Measurements from ENCODE around the gene DGKZ. TPM values are rescaled to one million over a fixed set of nuclear protein-coding genes. Genes with fewer than 3 reads are reported as not detected.

The DGKZ gene
- polyA plus RNA-seq, 5 donors: 26.6 to 53.1 (median 32.4) TPM

Other genes starting within 250 kb of the DGKZ start
- 10 to 100 TPM; 51.5 to 68.4 (median 64.1) TPM for gene PHF21A, start 226.0 kb upstream of the DGKZ start, polyA plus RNA-seq (ENCODE audit: insufficient read depth in 1 of 5, insufficient read length in 5 of 5, low replicate concordance in 1 of 5)
- 10 to 100 TPM; 14.1 to 32.1 (median 21.2) TPM for gene CREB3L1, start 69.8 kb upstream of the DGKZ start, polyA plus RNA-seq (ENCODE audit: insufficient read depth in 1 of 5, insufficient read length in 5 of 5, low replicate concordance in 1 of 5)
- 1,000 to 10,000 TPM in 1 of 5 donors, 100 to 1,000 TPM in 4; 772 to 1,227 (median 952) TPM for gene MDK, start 34.2 kb downstream of the DGKZ start, polyA plus RNA-seq (ENCODE audit: insufficient read depth in 1 of 5, insufficient read length in 5 of 5, low replicate concordance in 1 of 5)
- under 1 TPM in 2 of 5 donors, not detected in 3; 0.13 to 0.14 TPM for gene CHRM4, start 44.3 kb downstream of the DGKZ start, polyA plus RNA-seq (ENCODE audit: insufficient read depth in 1 of 5, insufficient read length in 5 of 5, low replicate concordance in 1 of 5)
- gene AMBRA1, start 246.6 kb downstream of the DGKZ start, polyA plus RNA-seq (ENCODE audit: insufficient read depth in 1 of 5, insufficient read length in 5 of 5, low replicate concordance in 1 of 5): 10 to 100 TPM; 18.6 to 24.3 (median 20.7) TPM